Lower leg skin (tissue), 3 donors: Measurements from ENCODE around the gene BTBD10.

ENCODE experiments used
- CTCF ChIP-seq, 3 donors: fragments of 450-650 bp; IDR thresholded peaks; one replicate each; pipeline ENCODE4 v1.5.1; 2016; ENCODE audit warnings: antibody characterized with exemption in 3 of 3, mild to moderate bottlenecking in 3 of 3, moderate library complexity in 2 of 3
- POLR2A ChIP-seq, 2 donors: fragments of 450-650 bp; IDR thresholded peaks; one replicate each; pipeline ENCODE4 v1.6.1; 2016 to 2017; ENCODE audit warnings: antibody characterized with exemption in 2 of 2, mild to moderate bottlenecking in 1 of 2, moderate library complexity in 1 of 2

GRCh38 chr11:13468750-13469149 lies 5.7 kb upstream of the BTBD10 start:
- TF ChIP-seq CTCF (IDR thresholded peaks at IDR 0.05), result no peak
- TF ChIP-seq POLR2A (IDR thresholded peaks at IDR 0.05), result no peak
